GM12878 (cell line): ENCODE data around the gene NAA35. TPM values are rescaled to one million over a fixed set of nuclear protein-coding genes. Genes with fewer than 3 reads are reported as not detected.

Experiments
- ATAC-seq: fragments of 200-7000 bp; cut with Tn5 transposase; 3 replicates; pipeline ENCODE4 v1.9.1; 2020; ENCODE audit warnings: mild to moderate bottlenecking, moderate library complexity
- BruUV-seq: library from RNA; stranded (reverse); fragments of 400-500 nt; replicated peaks from 2 replicates; lab custom pipeline; 2021; lab: Mats Ljungman, UMichigan
- CTCF ChIA-PET: fragments of 300-600 bp; sonication (Branson Sonifier 250); formaldehyde crosslinking; extraction: SDS; loops from one replicate; lab custom pipeline; 2021; ENCODE audit warnings: inconsistent platforms; lab: Yijun Ruan, JAX
- POLR2A ChIA-PET: fragments of 350-600 bp; formaldehyde crosslinking; extraction: SDS; loops from one replicate; lab custom pipeline; 2021; ENCODE audit warnings: inconsistent platforms; lab: Charles Lee
- RAD21 ChIA-PET: fragments of 300-600 bp; sonication (Branson Sonifier 250); formaldehyde crosslinking; loops from one replicate; lab custom pipeline; 2023; ENCODE audit warnings: antibody characterized with exemption; ENCODE audit not compliant: unreplicated experiment; lab: Charles Lee
- SMC1A ChIA-PET: fragments of 300-600 bp; sonication (Branson Sonifier 250); formaldehyde crosslinking; loops from one replicate; lab custom pipeline; 2023; ENCODE audit not compliant: unreplicated experiment, uncharacterized antibody; lab: Charles Lee
- DNase-seq: peaks from one replicate; pipeline ENCODE4 v3.0.0-alpha.2; 2011; ENCODE audit warnings: low read depth, low spot score
- FAIRE-seq: peaks from 3 replicates; lab custom pipeline; 2011; peaks lifted over from hg19 to GRCh38; lab: Jason Lieb, UNC
- H2AFZ ChIP-seq: 2 replicates; pipeline ENCODE4 v1.6.0; 2011; ENCODE audit warnings: low read depth, low read length, control low read depth; ENCODE audit not compliant: control insufficient read depth
- H3K27ac ChIP-seq: 2 replicates; pipeline ENCODE4 v1.5.1; 2011; ENCODE audit warnings: control low read depth; ENCODE audit not compliant: control insufficient read depth, insufficient read depth
- H3K27me3 ChIP-seq, 2 experiments: replicated peaks in 1 of 2; 2 replicates each; pipeline versions ENCODE4 v1.6.0 to v1.6.1; 2011; ENCODE audit warnings: low read length in 1 of 2; ENCODE audit not compliant: control insufficient read depth in 2 of 2, insufficient read depth in 2 of 2
- H3K36me3 ChIP-seq, 2 experiments: 2 replicates each; pipeline ENCODE4 v1.5.1; 2011; ENCODE audit warnings: low read length in 1 of 2; ENCODE audit not compliant: control insufficient read depth in 2 of 2, insufficient read depth in 2 of 2
- H3K4me1 ChIP-seq: 2 replicates; pipeline ENCODE4 v1.6.1; 2011; ENCODE audit warnings: mild to moderate bottlenecking, low read length, moderate library complexity, mixed read lengths; ENCODE audit not compliant: control insufficient read depth, insufficient read depth
- H3K4me2 ChIP-seq: 2 replicates; pipeline ENCODE4 v1.6.0; 2011; ENCODE audit warnings: control low read depth; ENCODE audit not compliant: control insufficient read depth, insufficient read depth
- H3K4me3 ChIP-seq: fragments of 200-600 bp; sonication (generic); 2 replicates; pipeline ENCODE4 v1.5.1; 2016
- H3K79me2 ChIP-seq: 2 replicates; pipeline ENCODE4 v1.6.0; 2011; ENCODE audit warnings: low read length; ENCODE audit not compliant: control insufficient read depth, insufficient read depth
- H3K9ac ChIP-seq: 2 replicates; pipeline ENCODE4 v1.8.0; 2011; ENCODE audit warnings: low read length, control low read depth, mixed read lengths; ENCODE audit not compliant: control insufficient read depth, insufficient read depth
- H3K9me3 ChIP-seq: replicated peaks from 3 replicates; pipeline ENCODE4 v1.5.1; 2011; ENCODE audit warnings: mild to moderate bottlenecking, low read length; ENCODE audit not compliant: control insufficient read depth, insufficient read depth
- H4K20me1 ChIP-seq: 2 replicates; pipeline ENCODE4 v1.6.0; 2011; ENCODE audit not compliant: control insufficient read depth, insufficient read depth
- BCL3 ChIP-seq: IDR thresholded peaks from 2 replicates; pipeline ENCODE4 v1.6.1; 2011; ENCODE audit warnings: borderline replicate concordance, low read depth, mild to moderate bottlenecking, moderate library complexity, low read length; ENCODE audit not compliant: insufficient read depth, poor library complexity, severe bottlenecking
- FOXK2 ChIP-seq: fragments of 450-650 bp; IDR thresholded peaks from 2 replicates; pipeline ENCODE4 v1.6.1; 2017; ENCODE audit warnings: mild to moderate bottlenecking, moderate library complexity
- MXI1 ChIP-seq: fragments of 150-350 bp; IDR thresholded peaks from 2 replicates; pipeline ENCODE4 v1.6.1; 2011; ENCODE audit warnings: low read depth, mild to moderate bottlenecking, inconsistent platforms, low read length, improper control_type of control experiment
- NBN ChIP-seq: fragments of 450-650 bp; IDR thresholded peaks from 2 replicates; pipeline ENCODE4 v1.6.1; 2016
- PKNOX1 ChIP-seq: fragments of 450-650 bp; IDR thresholded peaks from 2 replicates; pipeline ENCODE4 v1.6.1; 2016; ENCODE audit warnings: mild to moderate bottlenecking
- RELA ChIP-seq: fragments of 450-650 bp; IDR thresholded peaks from 2 replicates; pipeline ENCODE4 v1.8.0; 2014; ENCODE audit warnings: borderline replicate concordance; ENCODE audit not compliant: partially characterized antibody
- RUNX3 ChIP-seq: IDR thresholded peaks from 2 replicates; pipeline ENCODE4 v1.6.1; 2012; ENCODE audit warnings: low read length, inconsistent platforms
- SUPT20H ChIP-seq: IDR thresholded peaks from 2 replicates; pipeline ENCODE4 v1.6.1; 2011; ENCODE audit warnings: low read depth, mild to moderate bottlenecking, low read length, moderate library complexity, borderline replicate concordance; ENCODE audit not compliant: control insufficient read depth
- ZNF274 ChIP-seq: IDR thresholded peaks from one replicate; pipeline ENCODE4 v1.8.0; 2011; ENCODE audit not compliant: insufficient read length, insufficient read depth
- WGBS: methylation state at CpG from one replicate; pipeline ENCODE4 v1.1.6; 2016; ENCODE audit warnings: low lambda C conversion rate; ENCODE audit not compliant: insufficient replicate concordance, insufficient coverage; ENCODE audit errors: missing lambda C conversion rate; 5-methylcytosine and 5-hydroxymethylcytosine counted together
- in situ Hi-C: fragments of 300-500 bp; cut with MboI; formaldehyde crosslinking; loops from 9 replicates; pipeline ENCODE4 v1.14.3; 2018; ENCODE audit warnings: mixed read lengths
- intact Hi-C: fragments of 100-400 bp; cut with micrococcal nuclease; formaldehyde crosslinking; loops from one replicate; pipeline ENCODE4 v1.14.2; 2022; ENCODE audit not compliant: unreplicated experiment
- polyA plus RNA-seq, 11 experiments: library from polyadenylated mRNA; depleted of rRNA in 4 of 11; unstranded in 6 of 11; stranded (reverse) in 5 of 11; fragments of >200 nt; fragmentation: Nextera tagmentation in 4 of 11; fragmentation: Illumina TruSeq in 1 of 11; extraction: Ambion mirVana in 4 of 11; extraction: Trizol in 1 of 11; gene quantifications; 1 replicate in 1 of 11; 2 replicates in 10 of 11; pipeline versions ENCODE4 v1.2.1 to v1.2.3, GENCODE V29; 2011 to 2016; ENCODE audit warnings: inconsistent platforms in 2 of 11, missing spikeins in 2 of 11, low read depth in 1 of 11
- total RNA-seq, 4 experiments: library from RNA; depleted of rRNA in 3 of 4; stranded (reverse); fragments of >200 nt in 3 of 4; fragmentation: Illumina TruSeq in 1 of 4; extraction: Trizol in 1 of 4; gene quantifications; 2 replicates each; pipeline versions ENCODE4 v1.2.1 to v1.2.3, GENCODE V29; 2013 to 2021

The NAA35 gene
- total and polyA plus RNA-seq, 10 of the 15 experiments (the other 5 are each of a cell fraction or from before 2014, with no cell fraction given): 15.5 to 38.0 (median 26.9) TPM

- no peaks in the 10 kb centered on the region for H3K79me2 ChIP-seq
- no peak overlapping the region for H3K4me3 ChIP-seq
- DNase-seq (no peak), FAIRE-seq (no peak)
- H2AFZ ChIP-seq: no peak overlapping the region
- CTCF ChIA-PET: interaction anchor here (1.3 kb wide), 1 partner anchor 10 kb away, joined by 4 read pairs; no protein-coding TSS in a partner anchor
- H3K27ac ChIP-seq: no peak overlapping the region
- H3K9me3 ChIP-seq: no peaks in the 10 kb centered on the region
- H3K4me2 ChIP-seq: no peak overlapping the region
- in situ Hi-C loops: no loop called here
- SMC1A ChIA-PET: no interaction called here
- no peak for TF ChIP-seq BCL3
- TF ChIP-seq MXI1: no peak
- TF ChIP-seq FOXK2: no peak
- no peak for TF ChIP-seq NBN
- no peak for TF ChIP-seq SUPT20H
- TF ChIP-seq RUNX3: no peak
- no peak for TF ChIP-seq ZNF274
- no peak for TF ChIP-seq PKNOX1
- no peak for TF ChIP-seq RELA
- TF ChIP-seq, all 136 proteins: peak for 0
- H3K27me3 ChIP-seq: no peaks in the 10 kb centered on the region; a peak in 1 of 4 replicates
- ChIA-PET RAD21 (no interaction called here), POLR2A (no interaction called here)
- no peak for ATAC-seq
- H4K20me1 ChIP-seq: no peaks in the 10 kb centered on the region
- no TSS peak for BruUV-seq
- no peaks in the 10 kb centered on the region for H3K4me1 ChIP-seq
- H3K36me3 ChIP-seq: no peaks in the 10 kb centered on the region
- no peak overlapping the region for H3K9ac ChIP-seq
- 0% methylated on average over 1 of the region's 1 CpG for WGBS
- intact Hi-C loops: loop anchor here (10.0 kb wide), 1 partner anchor 85 kb away; no protein-coding TSS in a partner anchor
Measured at GRCh38 chr9:85909390-85909789, 31.6 kb upstream of the NAA35 start.
